ENCODE results near the gene LEFTY2.
"Not testable (repeated sequence)": the region's sequence is repeated elsewhere in the genome, so short reads cannot be mapped to it uniquely, and the experiment has no call there.

The LEFTY2 gene

DNA sequence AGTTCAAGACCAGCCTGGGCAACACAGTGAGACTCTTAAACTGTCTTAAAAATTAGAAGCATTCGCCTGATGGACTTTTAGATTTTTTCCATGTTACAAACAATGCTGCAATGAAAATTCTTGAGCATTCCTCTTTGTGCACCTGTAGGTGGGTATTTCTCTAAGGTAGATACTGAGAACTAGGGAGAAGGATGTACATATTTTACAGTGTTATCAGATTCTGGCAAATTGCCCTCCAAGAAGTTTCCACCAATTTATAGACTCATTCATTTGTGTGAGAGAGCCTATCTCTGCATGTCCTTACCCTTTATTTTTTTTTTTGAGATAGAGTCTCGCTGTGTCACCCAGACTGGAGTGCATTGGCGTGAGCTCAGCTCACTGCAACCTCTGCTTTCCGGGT, 12.3 kb upstream of the LEFTY2 start:
- no peak for DNase-seq

DNA sequence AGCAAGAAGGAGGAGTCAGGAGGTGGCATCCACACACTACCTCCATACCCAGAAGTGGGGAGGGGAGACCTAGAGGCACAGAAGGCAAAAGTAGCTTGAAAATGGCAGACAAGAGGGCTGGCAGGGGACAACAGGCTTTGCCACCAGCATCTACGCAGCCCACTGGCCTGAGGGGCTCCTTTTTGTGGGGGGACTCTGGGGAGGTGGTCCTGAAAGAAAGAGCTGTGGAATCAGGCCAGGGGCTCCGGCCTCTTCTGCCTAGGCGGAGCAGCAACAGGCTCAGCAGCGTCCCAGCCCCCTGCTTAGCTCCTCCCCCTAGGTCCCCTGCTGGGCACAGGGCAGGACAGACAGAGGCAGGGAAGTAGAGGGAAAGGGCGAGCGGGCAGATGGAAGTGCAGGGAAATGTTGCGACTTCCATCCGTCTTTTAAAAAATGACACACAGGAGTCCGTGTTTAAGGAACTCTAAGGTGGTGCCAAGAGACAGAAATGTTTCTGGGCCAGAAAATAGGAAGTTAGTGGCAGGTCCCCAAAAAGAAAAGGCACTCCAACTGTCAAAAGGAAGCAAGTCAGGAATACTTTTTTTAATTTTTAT, 10.0 kb upstream of the LEFTY2 start:
- no peak for DNase-seq

GRCh38 chr1:225949041-225949440, 8.0 kb upstream of the LEFTY2 start:
- no peak for DNase-seq

GRCh38 chr1:225946803-225947202, 5.8 kb upstream of the LEFTY2 start:
- no peak for DNase-seq

- no peak for DNase-seq
Measured at GRCh38 chr1:225946082-225946620, 5.1 kb upstream of the LEFTY2 start.

GRCh38 chr1:225945564-225945963, 4.5 kb upstream of the LEFTY2 start:
- DNase-seq, result no peak

- no peak for DNase-seq
Measured at GRCh38 chr1:225944951-225945350, 3.9 kb upstream of the LEFTY2 start.

GRCh38 chr1:225944387-225944786, 3.4 kb upstream of the LEFTY2 start:
- DNase-seq, result no peak

GRCh38 chr1:225943582-225943981, 2.6 kb upstream of the LEFTY2 start:
- DNase-seq, result no peak

GRCh38 chr1:225942574-225942973, 1.6 kb upstream of the LEFTY2 start:
- DNase-seq, result no peak

DNA sequence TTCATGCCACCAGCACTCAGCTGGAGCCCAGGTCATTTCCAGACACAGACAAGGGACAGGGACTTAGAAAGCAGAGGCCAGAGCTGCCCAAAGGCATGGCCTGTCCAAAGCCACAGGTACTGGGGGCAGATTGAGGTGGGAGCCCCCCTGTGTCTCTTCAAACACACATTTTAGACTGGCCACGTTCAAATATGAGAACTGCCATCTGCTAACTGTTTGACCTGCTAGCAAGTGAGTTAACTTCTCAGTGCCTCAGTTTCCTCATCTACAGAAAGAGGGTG, 862 bp upstream of the LEFTY2 start:
- DNase-seq, result no peak

DNA sequence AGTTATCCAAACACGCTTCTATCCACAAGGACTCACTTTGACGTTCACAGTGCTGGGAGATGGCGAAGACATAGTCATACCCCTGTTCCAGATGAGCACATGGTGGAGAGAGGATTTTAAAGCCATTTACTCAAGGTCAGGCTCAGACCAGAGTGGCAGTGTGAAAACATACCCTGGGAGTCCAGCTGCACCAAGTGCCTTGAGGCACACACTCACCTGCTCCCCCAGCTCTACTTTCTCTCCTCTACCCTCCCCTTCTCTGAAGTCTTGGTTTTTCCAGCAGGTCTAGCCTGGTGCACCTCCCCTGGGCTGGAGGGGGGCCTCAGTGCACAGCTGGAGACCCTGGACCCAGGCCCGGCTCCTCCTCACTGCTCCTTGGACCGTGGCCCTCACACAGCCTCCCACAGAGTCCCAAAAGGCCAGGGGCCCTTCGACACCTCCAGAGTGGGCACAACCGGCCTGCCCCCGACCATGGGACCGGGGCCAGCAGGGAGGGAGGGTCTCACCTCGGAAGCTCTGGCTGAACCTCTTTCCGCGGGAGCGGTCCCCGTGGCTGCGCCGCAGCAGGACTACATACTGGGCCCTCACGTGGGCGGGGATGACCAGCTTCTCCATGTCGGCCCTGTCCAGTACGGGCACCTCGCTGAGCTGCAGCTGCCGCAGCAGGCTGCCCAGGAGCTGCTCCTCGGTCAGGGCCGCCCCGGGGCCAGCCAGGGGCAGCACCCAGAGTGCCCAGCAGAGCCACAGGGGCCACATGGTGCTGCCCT, 452 bp downstream of the LEFTY2 start:
- no peak for DNase-seq

- not testable (repeated sequence) for DNase-seq
Measured at GRCh38 chr1:225939939-225940310, 1.1 kb downstream of the LEFTY2 start.

GRCh38 chr1:225939097-225939938, 1.7 kb downstream of the LEFTY2 start:
- not testable (repeated sequence) for DNase-seq

DNA sequence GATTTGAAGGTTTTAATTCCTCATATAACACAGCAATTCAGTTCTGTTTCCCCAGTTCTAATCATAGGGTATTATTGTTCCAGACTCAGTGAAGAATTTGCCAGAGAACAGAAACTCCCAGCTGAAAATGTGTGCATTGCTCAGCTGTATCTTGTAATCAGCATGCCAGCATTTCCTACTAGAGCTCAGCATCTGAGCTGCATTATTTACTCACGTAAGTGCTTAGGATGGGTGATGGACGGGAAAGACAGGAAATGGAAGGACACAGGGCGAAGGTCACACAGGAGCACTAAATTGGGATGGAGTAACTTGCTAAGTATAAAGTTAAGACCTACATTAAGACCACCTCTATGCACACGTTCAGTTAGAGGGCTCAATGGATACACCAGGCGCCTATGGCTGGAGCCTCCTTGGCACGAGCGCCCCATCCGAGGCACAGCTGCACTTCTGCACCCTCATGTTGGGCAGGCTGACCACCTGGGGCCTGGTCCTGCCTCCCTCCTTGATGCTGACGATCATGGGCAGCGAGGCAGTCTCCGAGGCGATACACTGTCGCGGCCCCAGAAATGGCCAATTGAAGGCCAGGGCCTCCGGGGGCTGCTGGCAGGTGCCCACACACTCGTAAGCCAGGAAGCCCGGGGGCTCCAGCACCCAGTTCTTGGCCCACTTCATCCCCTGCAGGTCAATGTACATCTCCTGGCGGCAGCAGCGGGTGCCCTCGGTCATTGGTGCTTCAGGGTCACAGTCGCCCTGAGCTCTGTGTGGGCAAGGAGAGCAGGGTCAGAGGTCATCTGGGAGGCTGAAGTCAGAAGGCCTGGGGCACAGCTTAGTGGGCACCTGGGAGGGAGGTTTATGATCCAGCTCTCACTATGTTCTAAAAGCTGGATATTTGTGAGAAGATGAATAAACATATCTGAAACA, 3.7 kb downstream of the LEFTY2 start:
- no peak for DNase-seq

- DNase-seq, result no peak
Measured at GRCh38 chr1:225936523-225936922, 4.5 kb downstream of the LEFTY2 start.

DNA sequence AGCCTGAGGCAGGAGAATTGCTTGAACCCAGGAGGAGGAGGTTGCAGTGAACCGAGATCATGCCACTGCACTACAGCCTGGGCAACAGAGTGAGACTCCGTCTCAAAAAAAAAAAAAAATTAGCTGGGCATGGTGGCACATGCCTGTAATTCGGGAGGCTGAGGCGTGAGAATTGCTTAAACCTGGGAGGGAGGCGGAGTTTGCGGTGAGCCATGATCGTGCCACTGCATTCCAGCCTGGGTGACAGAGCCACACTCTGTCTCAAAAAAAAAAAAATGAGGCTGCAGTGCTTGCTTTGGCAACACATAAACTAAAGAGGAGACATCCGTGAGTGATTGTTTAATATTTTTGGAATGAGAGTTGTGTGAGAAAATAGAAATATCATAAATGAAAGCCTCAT, 4.9 kb downstream of the LEFTY2 start:
- DNase-seq, result not testable (repeated sequence)

GRCh38 chr1:225934711-225935110, 6.3 kb downstream of the LEFTY2 start:
- DNase-seq, result no peak

DNA sequence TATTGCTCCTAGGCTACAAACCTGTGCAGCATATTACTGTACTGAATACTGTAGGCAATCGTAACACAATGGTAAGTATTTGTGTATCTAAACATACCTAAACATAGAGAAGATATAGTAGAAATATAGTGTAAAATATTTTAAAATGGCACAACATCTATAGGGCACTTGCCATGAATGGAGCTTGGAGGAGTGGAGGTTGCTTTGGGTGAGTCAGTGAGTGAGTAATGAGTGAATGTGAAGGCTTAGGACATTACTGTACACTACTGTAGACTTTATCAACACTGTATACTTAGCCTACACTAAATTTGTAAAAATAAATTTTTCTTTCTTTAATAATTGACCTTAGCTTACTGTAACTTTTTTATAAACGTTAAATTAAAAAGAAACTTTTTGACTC, 7.9 kb downstream of the LEFTY2 start:
- DNase-seq, result no peak

DNA sequence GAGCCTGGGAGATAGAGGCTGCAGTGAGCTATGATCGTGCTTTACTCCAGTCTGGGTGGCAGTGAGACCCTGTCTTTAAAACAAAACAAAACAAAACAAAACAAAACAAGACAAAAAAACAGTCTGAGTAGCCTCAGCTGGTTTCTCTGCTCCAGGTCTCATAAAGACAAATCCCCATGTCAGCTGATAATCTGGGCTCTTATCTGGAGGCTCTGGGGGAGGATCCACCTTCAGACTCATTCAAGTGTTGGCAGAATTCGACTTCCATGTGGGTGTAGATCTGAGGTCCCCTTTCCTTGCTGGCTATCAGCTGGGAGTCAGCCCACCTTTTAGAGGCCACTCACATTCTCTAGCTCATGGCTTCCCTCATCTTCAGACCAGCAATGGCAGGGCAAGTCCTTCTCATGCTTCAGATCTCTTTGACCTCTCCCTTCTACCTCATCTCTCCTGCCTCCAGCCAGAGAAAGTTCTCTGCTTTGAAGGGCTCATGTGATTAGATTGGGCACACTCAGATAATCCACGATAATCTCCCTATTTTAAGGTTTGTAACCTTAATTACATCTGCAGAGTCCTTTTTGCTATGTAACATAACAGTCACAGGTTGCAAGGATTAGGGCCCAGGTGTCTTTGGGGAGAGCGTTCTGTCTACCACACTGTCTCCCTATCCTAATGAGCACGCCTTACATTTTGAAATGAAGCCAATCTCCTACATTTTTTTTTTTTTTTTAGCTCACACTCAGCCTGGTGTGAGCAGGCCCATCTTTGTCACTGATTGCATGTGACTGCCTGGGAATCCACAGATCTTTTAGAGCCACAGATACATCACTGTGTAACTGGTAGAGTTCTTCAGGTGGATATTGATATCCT, 9.5 kb downstream of the LEFTY2 start:
- no peak for DNase-seq

DNA sequence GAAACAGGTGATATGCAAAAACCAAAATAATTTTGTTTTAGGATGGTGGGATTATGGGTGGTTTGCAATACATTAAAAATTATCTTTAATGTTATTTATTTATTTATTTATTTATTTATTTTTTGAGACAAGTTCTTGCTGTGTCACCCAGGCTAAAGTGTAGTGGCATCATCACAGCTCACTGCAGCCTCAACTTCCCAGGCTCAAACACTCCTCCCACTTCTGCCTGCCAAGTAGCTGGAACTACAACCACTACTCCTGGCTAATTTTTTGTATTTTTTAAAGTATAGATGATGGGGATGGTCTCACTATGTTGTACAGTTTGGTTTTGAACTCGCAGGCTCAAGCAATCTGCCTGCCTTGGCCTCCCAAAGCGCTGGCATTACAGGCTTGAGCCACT, 10.5 kb downstream of the LEFTY2 start:
- no peak for DNase-seq

DNA sequence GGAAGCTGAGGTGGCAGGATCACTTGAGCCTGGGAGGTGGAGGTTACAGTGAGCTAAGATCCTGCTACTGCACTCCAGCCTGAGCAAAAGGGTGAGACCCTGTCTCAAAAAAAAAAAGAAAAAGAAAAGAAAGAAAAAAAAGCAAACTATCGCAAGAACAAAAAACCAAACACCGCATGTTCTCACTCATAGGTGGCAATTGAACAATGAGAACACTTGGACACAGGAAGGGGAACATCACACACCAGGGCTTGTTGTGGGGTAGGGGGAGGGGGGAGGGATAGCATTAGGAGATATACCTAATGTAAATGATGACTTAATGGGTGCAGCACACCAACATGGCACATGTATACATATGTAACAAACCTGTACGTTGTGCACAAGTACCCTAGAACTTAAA, 11.6 kb downstream of the LEFTY2 start:
- not testable (repeated sequence) for DNase-seq

Data from effector CD8-positive, alpha-beta T cell (primary cell).